ENCODE data around the gene RXRG. TPM values are rescaled to one million over a fixed set of nuclear protein-coding genes. Genes with fewer than 3 reads are reported as not detected.

RXRG gene
- polyA plus RNA-seq, 1 donor from 2014 or later = 0.78 TPM

DNA sequence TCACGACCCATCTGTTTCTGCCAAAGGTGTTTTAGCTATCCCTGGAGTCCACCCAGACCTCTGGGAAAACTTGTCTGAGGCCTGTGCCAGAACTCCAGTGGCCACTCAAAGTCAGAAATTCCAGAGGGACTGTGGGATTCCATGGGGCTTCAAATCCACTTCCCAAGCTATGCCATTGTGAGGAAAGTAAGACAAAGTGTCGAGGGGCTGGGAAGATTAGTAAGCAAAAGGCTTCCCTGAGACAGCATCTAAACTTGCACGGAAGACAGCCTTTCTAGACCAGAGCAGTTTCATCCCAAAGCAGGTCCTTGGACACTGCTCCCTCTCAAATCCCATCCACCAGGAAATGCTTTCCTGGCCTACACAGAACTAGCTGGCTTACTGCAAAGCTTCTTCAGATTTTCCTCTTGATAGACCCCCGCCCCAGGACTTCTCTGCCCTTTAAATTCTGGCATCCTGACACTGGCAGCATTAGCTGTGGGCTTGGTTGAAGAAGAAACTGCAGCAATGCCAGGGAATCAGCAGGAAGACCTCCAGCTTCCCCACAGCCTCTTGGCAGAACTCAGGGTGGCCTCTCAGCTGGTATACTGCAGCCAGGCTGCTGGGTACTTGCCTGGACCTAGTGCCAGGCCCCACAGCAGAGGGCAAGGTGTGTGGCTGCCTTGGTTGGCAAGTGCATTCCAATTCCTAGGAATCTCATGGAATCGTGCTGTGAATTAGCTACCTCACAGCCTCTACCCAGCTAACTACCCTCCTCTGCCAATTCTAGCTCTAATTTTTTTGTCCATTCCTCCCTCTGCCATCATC is 61.1 kb downstream of the RXRG start:
- Histone ChIP-seq H3K36me3 (ENCODE audit: insufficient read depth, low read length) (no peaks in the 10 kb centered on the region), H3K9ac (ENCODE audit: low read length) (no peak overlapping the region), H4K20me1 (ENCODE audit: insufficient read depth) (no peaks in the 10 kb centered on the region), H2AFZ (ENCODE audit: low read depth, low read length) (no peak overlapping the region), H3K9me2 (ENCODE audit: insufficient read depth, low read length) (no peaks in the 10 kb centered on the region), H3K4me2 (ENCODE audit: low read length) (no peak overlapping the region), H3K4me3 (ENCODE audit: low read length) (no peak overlapping the region), H3K9me3 (ENCODE audit: low read length) (no peaks in the 10 kb centered on the region), H3K27ac (ENCODE audit: low read length) (no peak overlapping the region), H3K27me3 (ENCODE audit: insufficient read depth, low read depth, low read length) (no peaks in the 10 kb centered on the region), H3F3A (ENCODE audit: insufficient read depth, low read length, poor library complexity, severe bottlenecking) (no peaks in the 10 kb centered on the region), H3K79me2 (replicated peaks; ENCODE audit: insufficient read depth, low read length) (no peaks in the 10 kb centered on the region)
- TF ChIP-seq, protein P1, sequence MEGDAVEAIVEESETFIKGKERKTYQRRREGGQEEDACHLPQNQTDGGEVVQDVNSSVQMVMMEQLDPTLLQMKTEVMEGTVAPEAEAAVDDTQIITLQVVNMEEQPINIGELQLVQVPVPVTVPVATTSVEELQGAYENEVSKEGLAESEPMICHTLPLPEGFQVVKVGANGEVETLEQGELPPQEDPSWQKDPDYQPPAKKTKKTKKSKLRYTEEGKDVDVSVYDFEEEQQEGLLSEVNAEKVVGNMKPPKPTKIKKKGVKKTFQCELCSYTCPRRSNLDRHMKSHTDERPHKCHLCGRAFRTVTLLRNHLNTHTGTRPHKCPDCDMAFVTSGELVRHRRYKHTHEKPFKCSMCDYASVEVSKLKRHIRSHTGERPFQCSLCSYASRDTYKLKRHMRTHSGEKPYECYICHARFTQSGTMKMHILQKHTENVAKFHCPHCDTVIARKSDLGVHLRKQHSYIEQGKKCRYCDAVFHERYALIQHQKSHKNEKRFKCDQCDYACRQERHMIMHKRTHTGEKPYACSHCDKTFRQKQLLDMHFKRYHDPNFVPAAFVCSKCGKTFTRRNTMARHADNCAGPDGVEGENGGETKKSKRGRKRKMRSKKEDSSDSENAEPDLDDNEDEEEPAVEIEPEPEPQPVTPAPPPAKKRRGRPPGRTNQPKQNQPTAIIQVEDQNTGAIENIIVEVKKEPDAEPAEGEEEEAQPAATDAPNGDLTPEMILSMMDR (IDR thresholded peaks at IDR 0.05; ENCODE audit: poor library complexity, severe bottlenecking) = no peak
- no peak for TF ChIP-seq SMC3 (conservative IDR thresholded peaks at IDR 0.05; ENCODE audit: poor library complexity)

DNA sequence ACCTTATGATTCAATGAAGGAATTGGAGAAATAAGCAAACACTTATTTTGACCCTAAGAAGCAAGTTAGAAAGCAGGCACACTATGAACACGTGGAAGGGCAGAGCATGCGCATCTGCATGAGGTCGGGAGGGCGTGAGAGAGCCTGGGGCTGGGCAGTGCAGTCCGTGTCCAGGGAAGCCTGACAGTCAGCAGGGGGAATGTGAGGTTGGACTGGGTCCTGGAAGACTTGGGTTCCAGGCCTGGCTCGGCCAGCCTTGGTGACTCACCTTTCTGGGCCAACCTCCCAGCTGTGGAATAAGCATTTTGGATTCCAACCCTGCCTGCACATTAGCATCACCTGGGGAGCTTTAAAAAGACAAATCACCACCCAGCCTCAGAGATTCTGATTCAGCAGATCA is 61.9 kb downstream of the RXRG start:
- Histone ChIP-seq H3K9ac (ENCODE audit: low read length) (no peak overlapping the region), H3K4me3 (ENCODE audit: low read length) (no peak overlapping the region), H3K36me3 (ENCODE audit: insufficient read depth, low read length) (no peaks in the 10 kb centered on the region), H3F3A (ENCODE audit: insufficient read depth, low read length, poor library complexity, severe bottlenecking) (no peaks in the 10 kb centered on the region), H4K20me1 (ENCODE audit: insufficient read depth) (no peaks in the 10 kb centered on the region), H3K27me3 (ENCODE audit: insufficient read depth, low read depth, low read length) (no peaks in the 10 kb centered on the region), H3K4me2 (ENCODE audit: low read length) (no peak overlapping the region), H3K9me3 (ENCODE audit: low read length) (no peaks in the 10 kb centered on the region), H3K27ac (ENCODE audit: low read length) (no peak overlapping the region), H2AFZ (ENCODE audit: low read depth, low read length) (no peak overlapping the region), H3K9me2 (ENCODE audit: insufficient read depth, low read length) (no peaks in the 10 kb centered on the region), H3K79me2 (replicated peaks; ENCODE audit: insufficient read depth, low read length) (no peaks in the 10 kb centered on the region)
- TF ChIP-seq, protein P2, sequence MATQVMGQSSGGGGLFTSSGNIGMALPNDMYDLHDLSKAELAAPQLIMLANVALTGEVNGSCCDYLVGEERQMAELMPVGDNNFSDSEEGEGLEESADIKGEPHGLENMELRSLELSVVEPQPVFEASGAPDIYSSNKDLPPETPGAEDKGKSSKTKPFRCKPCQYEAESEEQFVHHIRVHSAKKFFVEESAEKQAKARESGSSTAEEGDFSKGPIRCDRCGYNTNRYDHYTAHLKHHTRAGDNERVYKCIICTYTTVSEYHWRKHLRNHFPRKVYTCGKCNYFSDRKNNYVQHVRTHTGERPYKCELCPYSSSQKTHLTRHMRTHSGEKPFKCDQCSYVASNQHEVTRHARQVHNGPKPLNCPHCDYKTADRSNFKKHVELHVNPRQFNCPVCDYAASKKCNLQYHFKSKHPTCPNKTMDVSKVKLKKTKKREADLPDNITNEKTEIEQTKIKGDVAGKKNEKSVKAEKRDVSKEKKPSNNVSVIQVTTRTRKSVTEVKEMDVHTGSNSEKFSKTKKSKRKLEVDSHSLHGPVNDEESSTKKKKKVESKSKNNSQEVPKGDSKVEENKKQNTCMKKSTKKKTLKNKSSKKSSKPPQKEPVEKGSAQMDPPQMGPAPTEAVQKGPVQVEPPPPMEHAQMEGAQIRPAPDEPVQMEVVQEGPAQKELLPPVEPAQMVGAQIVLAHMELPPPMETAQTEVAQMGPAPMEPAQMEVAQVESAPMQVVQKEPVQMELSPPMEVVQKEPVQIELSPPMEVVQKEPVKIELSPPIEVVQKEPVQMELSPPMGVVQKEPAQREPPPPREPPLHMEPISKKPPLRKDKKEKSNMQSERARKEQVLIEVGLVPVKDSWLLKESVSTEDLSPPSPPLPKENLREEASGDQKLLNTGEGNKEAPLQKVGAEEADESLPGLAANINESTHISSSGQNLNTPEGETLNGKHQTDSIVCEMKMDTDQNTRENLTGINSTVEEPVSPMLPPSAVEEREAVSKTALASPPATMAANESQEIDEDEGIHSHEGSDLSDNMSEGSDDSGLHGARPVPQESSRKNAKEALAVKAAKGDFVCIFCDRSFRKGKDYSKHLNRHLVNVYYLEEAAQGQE (IDR thresholded peaks at IDR 0.05; ENCODE audit: borderline replicate concordance) = no peak
- TF ChIP-seq, protein P1 (IDR thresholded peaks at IDR 0.05; ENCODE audit: poor library complexity, severe bottlenecking) = no peak
- no peak for TF ChIP-seq TAF1 (IDR thresholded peaks at IDR 0.05; ENCODE audit: low read depth)
- no peak for TF ChIP-seq SMC3 (conservative IDR thresholded peaks at IDR 0.05; ENCODE audit: poor library complexity)
- no peak for TF ChIP-seq RAD21 (conservative IDR thresholded peaks at IDR 0.05)
- no peak for TF ChIP-seq EP300 (conservative IDR thresholded peaks at IDR 0.05; ENCODE audit: poor library complexity, severe bottlenecking)
- no peak for TF ChIP-seq MXI1 (conservative IDR thresholded peaks at IDR 0.05; ENCODE audit: poor library complexity, severe bottlenecking)
